Activated T-cell treated with anti-CD3 and anti-CD28 coated beads, Interleukin-2, amount 50 U/mL, for 4 hours (primary cell): ENCODE results near the gene MYO1G. TPM values are rescaled to one million over a fixed set of nuclear protein-coding genes. Genes with fewer than 3 reads are reported as not detected.
A peak's percentile ranks its signal among the peaks of the same experiment; 100 is the strongest.
"Not testable (repeated sequence)": the region's sequence is repeated elsewhere in the genome, so short reads cannot be mapped to it uniquely, and the experiment has no call there.

Source experiments
- ATAC-seq, 2 donors: fragments of 200-7000 bp; cut with Tn5 transposase; one replicate each; pipeline ENCODE4 v1.10.0; 2021
- DNase-seq: peaks from one replicate; pipeline ENCODE4 v3.0.0-alpha.2; 2020
- H3K27me3 Mint-ChIP-seq: one replicate; pipeline ENCODE4 v1.8.0; 2021; ENCODE audit warnings: low read depth, mixed read lengths
- H3K36me3 Mint-ChIP-seq: one replicate; pipeline ENCODE4 v1.8.0; 2022; ENCODE audit warnings: mixed read lengths; ENCODE audit not compliant: insufficient read depth
- H3K4me1 Mint-ChIP-seq: one replicate; pipeline ENCODE4 v1.8.0; 2021; ENCODE audit warnings: low read depth, mixed read lengths
- H3K4me3 Mint-ChIP-seq: one replicate; pipeline ENCODE4 v1.8.0; 2021; ENCODE audit warnings: mild to moderate bottlenecking, moderate library complexity, mixed read lengths
- H3K9me3 Mint-ChIP-seq: one replicate; pipeline ENCODE4 v1.8.0; 2021; ENCODE audit warnings: mixed read lengths
- total RNA-seq, 3 donors: library from RNA; stranded (reverse); gene quantifications; one replicate each; pipeline ENCODE4 v1.2.1, GENCODE V29; 2021

The MYO1G gene
- total RNA-seq, 3 donors from 2014 or later, result 120 to 205 (median 143) TPM

GRCh38 chr7:44934510-44934909, 44.3 kb downstream of the MYO1G start:
- not testable (repeated sequence) for H3K27me3 Mint-ChIP-seq, ATAC-seq, H3K9me3 Mint-ChIP-seq, H3K4me1 Mint-ChIP-seq, H3K36me3 Mint-ChIP-seq, H3K4me3 Mint-ChIP-seq, DNase-seq

- ATAC-seq (no peak), DNase-seq (no peak)
- H3K36me3 Mint-ChIP-seq, result no peaks in the 10 kb centered on the region
- no peaks in the 10 kb centered on the region for H3K9me3 Mint-ChIP-seq
- peaks cover 14% of the 10 kb centered on the region for H3K27me3 Mint-ChIP-seq
- no peak overlapping the region for H3K4me3 Mint-ChIP-seq
- no peaks in the 10 kb centered on the region for H3K4me1 Mint-ChIP-seq
Observed at GRCh38 chr7:44930921-44931320, 47.9 kb downstream of the MYO1G start.

GRCh38 chr7:44922351-44922694, 56.5 kb downstream of the MYO1G start:
- no peaks in the 10 kb centered on the region for H3K9me3 Mint-ChIP-seq
- ATAC-seq, result peak; percentile 2 to 23
- no peaks in the 10 kb centered on the region for H3K36me3 Mint-ChIP-seq
- H3K27me3 Mint-ChIP-seq, result peaks cover 6% of the 10 kb centered on the region
- no peak overlapping the region for H3K4me3 Mint-ChIP-seq
- peaks cover 8% of the 10 kb centered on the region for H3K4me1 Mint-ChIP-seq
- no peak for DNase-seq

GRCh38 chr7:44921607-44922350, 57.0 kb downstream of the MYO1G start:
- Mint-ChIP-seq H3K27me3 (peaks cover 4% of the 10 kb centered on the region), H3K4me3 (no peak overlapping the region), H3K4me1 (peaks cover 8% of the 10 kb centered on the region), H3K36me3 (no peaks in the 10 kb centered on the region), H3K9me3 (no peaks in the 10 kb centered on the region)
- DNase-seq, result peak; percentile 98
- ATAC-seq, result peak; percentile 98 to 99

GRCh38 chr7:44920119-44920518, 58.7 kb downstream of the MYO1G start:
- Mint-ChIP-seq H3K9me3 (no peaks in the 10 kb centered on the region), H3K4me3 (no peak overlapping the region), H3K27me3 (no peaks in the 10 kb centered on the region), H3K36me3 (no peaks in the 10 kb centered on the region), H3K4me1 (peaks cover 12% of the 10 kb centered on the region)
- ATAC-seq, result no peak
- no peak for DNase-seq

GRCh38 chr7:44918029-44918428, 60.8 kb downstream of the MYO1G start:
- Mint-ChIP-seq H3K4me3 (no peak overlapping the region), H3K4me1 (peaks cover 24% of the 10 kb centered on the region), H3K9me3 (no peaks in the 10 kb centered on the region), H3K27me3 (no peaks in the 10 kb centered on the region), H3K36me3 (no peaks in the 10 kb centered on the region)
- no peak for ATAC-seq
- DNase-seq, result no peak

- H3K36me3 Mint-ChIP-seq, result no peaks in the 10 kb centered on the region
- DNase-seq (no peak), ATAC-seq (no peak)
- peaks cover 24% of the 10 kb centered on the region for H3K4me1 Mint-ChIP-seq
- H3K27me3 Mint-ChIP-seq, result no peaks in the 10 kb centered on the region
- no peaks in the 10 kb centered on the region for H3K9me3 Mint-ChIP-seq
- no peak overlapping the region for H3K4me3 Mint-ChIP-seq
Observed at GRCh38 chr7:44917465-44917864, 61.4 kb downstream of the MYO1G start.

- DNase-seq, result peak; percentile 59
- Mint-ChIP-seq H3K4me1 (peaks cover 16% of the 10 kb centered on the region), H3K27me3 (no peaks in the 10 kb centered on the region), H3K4me3 (no peak overlapping the region), H3K36me3 (no peaks in the 10 kb centered on the region), H3K9me3 (no peaks in the 10 kb centered on the region)
- peak; percentile 99 for ATAC-seq
Observed at GRCh38 chr7:44914992-44915607, 63.7 kb downstream of the MYO1G start.

- no peak for ATAC-seq
- DNase-seq, result no peak
- Mint-ChIP-seq H3K9me3 (no peaks in the 10 kb centered on the region), H3K36me3 (no peaks in the 10 kb centered on the region), H3K4me1 (peaks cover 16% of the 10 kb centered on the region), H3K27me3 (no peaks in the 10 kb centered on the region), H3K4me3 (no peak overlapping the region)
Observed at GRCh38 chr7:44912775-44913347, 66.0 kb downstream of the MYO1G start.

Other genes starting within 250 kb of the MYO1G start
- 100 to 1,000 TPM; 109 to 137 (median 118) TPM for gene ZMIZ2, start 230.2 kb downstream of the MYO1G start, total RNA-seq
- gene PPIA, start 182.3 kb downstream of the MYO1G start, total RNA-seq, result 1,000 to 10,000 TPM; 2,630 to 2,693 (median 2,657) TPM
- 100 to 1,000 TPM; 128 to 140 (median 133) TPM for gene H2AZ2, start 130.9 kb downstream of the MYO1G start, total RNA-seq
- gene PURB, start 93.5 kb downstream of the MYO1G start, total RNA-seq, result 10 to 100 TPM; 28.9 to 34.4 (median 30.6) TPM
- gene CCM2, start 21.2 kb upstream of the MYO1G start, total RNA-seq, result 10 to 100 TPM; 35.9 to 38.2 (median 36.6) TPM
- gene NACAD, start 110.0 kb upstream of the MYO1G start, total RNA-seq, result under 1 TPM; 0.14 to 0.66 (median 0.37) TPM
- 100 to 1,000 TPM; 206 to 236 (median 233) TPM for gene TBRG4, start 132.7 kb upstream of the MYO1G start, total RNA-seq
- not detected for gene RAMP3, start 178.8 kb upstream of the MYO1G start, total RNA-seq